Heart left ventricle (tissue), 13 donors: ENCODE measurements around the gene CFAP161.

ENCODE experiments used
- CTCF ChIP-seq, 12 donors: fragments of 200-600 bp; sonication (generic) in 4 of 12; IDR thresholded peaks; one replicate each; pipeline versions ENCODE4 v1.5.0 to v1.8.0; 2018 to 2022; ENCODE audit warnings: antibody characterized with exemption in 12 of 12, mild to moderate bottlenecking in 5 of 12
- POLR2A ChIP-seq, 2 donors: fragments of 450-650 bp; IDR thresholded peaks; one replicate each; pipeline ENCODE4 v1.6.1; 2017; ENCODE audit warnings: antibody characterized with exemption in 2 of 2, mild to moderate bottlenecking in 2 of 2, moderate library complexity in 2 of 2
- donor health status: ischemic (EF 13 %, LVEDD 7.1; RV severe dilation, severe dysfunction).
- donor health status: DM: no; HTN: yes; CAD: no.
- donor health status: DM: no; HTN: no; CAD: no.
- donor health status: ischemic (EF 25% LVEDD 6.9; RV normal size, moderate dysfunction).
- donor health status: ischemic (EF 25% LVEDD 5.7; RV mildly dilated, moderate dysfunction).
- donor health status: ischemic (EF 35%, LVEDD 5.7; RV mildly dilated, moderate dysfunction).
- donor health status: nonischemic (EF 11% LVEDD 7.7; RV severe dilation, severe dysfunction).
- donor health status: DM: yes; HTN: yes; CAD: no.
- donor health status: PGD.
- donor health status: ischemic (EF 29% LVEDD 5.4; RV normal size, mild dysfunction).
- donor health status: nonischemic (EF 23%, LVEDD 6.1; RV moderate dilation, normal function).

- TF ChIP-seq CTCF (IDR thresholded peaks at IDR 0.05) (no peak), POLR2A (IDR thresholded peaks at IDR 0.05) (no peak)
Observed at GRCh38 chr15:81085898-81086297, 48.2 kb upstream of the CFAP161 start.
